Measurements from ENCODE around the gene PODXL2.
"Not testable (repeated sequence)": the region's sequence is repeated elsewhere in the genome, so short reads cannot be mapped to it uniquely, and the experiment has no call there.

PODXL2 gene

GRCh38 chr3:127654374-127654773, 25.4 kb downstream of the PODXL2 start:
- TF ChIP-seq CTCF (IDR thresholded peaks at IDR 0.05), result no peak
- Mint-ChIP-seq H3K27ac (no peak overlapping the region), H3K4me3 (no peak overlapping the region), H3K4me1 (peaks cover 12% of the 10 kb centered on the region), H3K27me3 (ENCODE audit: low read depth, poor library complexity) (peaks cover 3% of the 10 kb centered on the region), H3K9me3 (no peaks in the 10 kb centered on the region), H3K36me3 (ENCODE audit: low read depth) (peaks cover 5% of the 10 kb centered on the region)
- no peak for DNase-seq

- H3K27me3 Mint-ChIP-seq (ENCODE audit: low read depth, poor library complexity); H3K27ac Mint-ChIP-seq; H3K4me3 Mint-ChIP-seq; H3K36me3 Mint-ChIP-seq (ENCODE audit: low read depth); DNase-seq; H3K9me3 Mint-ChIP-seq: not testable (repeated sequence)
- H3K4me1 Mint-ChIP-seq, result peaks cover 12% of the 10 kb centered on the region
Observed at GRCh38 chr3:127654993-127655392, 26.0 kb downstream of the PODXL2 start.

- Mint-ChIP-seq H3K27ac (no peak overlapping the region), H3K36me3 (ENCODE audit: low read depth) (peaks cover 5% of the 10 kb centered on the region), H3K4me3 (no peak overlapping the region), H3K9me3 (no peaks in the 10 kb centered on the region), H3K4me1 (peaks cover 12% of the 10 kb centered on the region), H3K27me3 (ENCODE audit: low read depth, poor library complexity) (peaks cover 3% of the 10 kb centered on the region)
- TF ChIP-seq CTCF (IDR thresholded peaks at IDR 0.05), result no peak
- no peak for DNase-seq
Observed at GRCh38 chr3:127655641-127656040, 26.7 kb downstream of the PODXL2 start.

DNA sequence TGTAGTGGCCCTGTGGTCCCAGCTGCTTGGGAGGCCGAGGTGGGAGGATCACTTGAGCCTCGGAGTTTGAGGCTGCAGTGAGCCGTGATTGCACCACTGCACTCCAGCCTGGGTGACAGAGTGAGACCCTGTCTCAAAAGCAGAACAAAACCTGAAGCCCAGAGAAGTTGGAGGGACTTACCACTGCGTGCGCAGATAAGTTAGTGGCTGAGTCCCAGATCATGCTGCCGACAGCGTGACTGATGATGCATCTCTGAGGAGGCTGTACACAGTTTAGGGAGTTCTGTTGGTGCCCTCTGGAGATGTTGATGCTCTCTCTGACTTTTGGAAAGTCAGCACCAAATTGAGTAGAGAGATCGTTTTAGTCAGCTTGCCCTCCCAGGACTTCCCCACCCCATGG, 27.9 kb downstream of the PODXL2 start:
- H3K4me1 Mint-ChIP-seq, result peaks cover 12% of the 10 kb centered on the region
- TF ChIP-seq CTCF (IDR thresholded peaks at IDR 0.05), result no peak
- H3K36me3 Mint-ChIP-seq (ENCODE audit: low read depth), result peaks cover 8% of the 10 kb centered on the region
- no peak overlapping the region for H3K27ac Mint-ChIP-seq
- H3K9me3 Mint-ChIP-seq, result no peaks in the 10 kb centered on the region
- DNase-seq, result no peak
- peaks cover 3% of the 10 kb centered on the region for H3K27me3 Mint-ChIP-seq (ENCODE audit: low read depth, poor library complexity)
- no peak overlapping the region for H3K4me3 Mint-ChIP-seq

DNA sequence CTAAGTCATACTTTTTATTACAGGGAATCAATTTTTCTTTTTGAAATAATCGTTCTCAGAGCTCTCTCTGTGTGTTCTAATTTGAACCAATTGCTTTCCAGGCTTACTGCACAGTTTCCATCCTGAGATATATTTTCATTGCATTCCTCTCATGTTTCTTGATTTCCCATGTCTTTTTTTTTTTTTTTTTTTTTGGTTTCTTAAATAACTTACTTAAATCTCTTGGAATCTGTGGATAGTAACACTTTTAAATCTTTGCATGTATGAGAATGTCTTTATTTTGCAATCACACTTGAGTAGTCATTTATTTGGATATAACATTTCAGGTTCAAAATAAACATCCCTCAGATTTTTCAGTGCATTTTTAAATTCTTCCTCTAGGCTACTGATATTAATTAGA, 29.2 kb downstream of the PODXL2 start:
- DNase-seq, result no peak
- Mint-ChIP-seq H3K27ac (no peak overlapping the region), H3K9me3 (no peaks in the 10 kb centered on the region), H3K27me3 (ENCODE audit: low read depth, poor library complexity) (peaks cover 3% of the 10 kb centered on the region), H3K36me3 (ENCODE audit: low read depth) (peaks cover 10% of the 10 kb centered on the region), H3K4me1 (peaks cover 8% of the 10 kb centered on the region), H3K4me3 (no peak overlapping the region)
- no peak for TF ChIP-seq CTCF (IDR thresholded peaks at IDR 0.05)

DNA sequence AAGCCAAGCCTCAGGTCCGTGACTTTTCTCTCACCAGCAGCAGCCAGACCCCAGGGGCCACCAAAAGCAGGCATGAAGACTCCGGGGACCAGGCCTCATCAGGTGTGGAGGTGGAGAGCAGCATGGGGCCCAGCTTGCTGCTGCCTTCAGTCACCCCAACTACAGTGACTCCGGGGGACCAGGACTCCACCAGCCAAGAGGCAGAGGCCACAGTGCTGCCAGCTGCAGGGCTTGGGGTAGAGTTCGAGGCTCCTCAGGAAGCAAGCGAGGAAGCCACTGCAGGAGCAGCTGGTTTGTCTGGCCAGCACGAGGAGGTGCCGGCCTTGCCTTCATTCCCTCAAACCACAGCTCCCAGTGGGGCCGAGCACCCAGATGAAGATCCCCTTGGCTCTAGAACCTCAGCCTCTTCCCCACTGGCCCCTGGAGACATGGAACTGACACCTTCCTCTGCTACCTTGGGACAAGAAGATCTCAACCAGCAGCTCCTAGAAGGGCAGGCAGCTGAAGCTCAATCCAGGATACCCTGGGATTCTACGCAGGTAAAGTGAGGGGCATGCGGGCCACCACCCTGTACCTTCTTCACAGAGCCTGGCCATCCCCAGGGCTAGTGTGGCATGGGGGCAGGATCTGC, 31.8 kb downstream of the PODXL2 start:
- H3K27me3 Mint-ChIP-seq (ENCODE audit: low read depth, poor library complexity), result peaks cover under 1% of the 10 kb centered on the region
- H3K4me3 Mint-ChIP-seq, result no peak overlapping the region
- peaks cover 4% of the 10 kb centered on the region for H3K9me3 Mint-ChIP-seq
- no peak overlapping the region for H3K27ac Mint-ChIP-seq
- H3K36me3 Mint-ChIP-seq (ENCODE audit: low read depth), result peaks cover 27% of the 10 kb centered on the region
- TF ChIP-seq CTCF (IDR thresholded peaks at IDR 0.05), result no peak
- peaks cover 2% of the 10 kb centered on the region for H3K4me1 Mint-ChIP-seq
- no peak for DNase-seq
